GM23338 (cell line): Measurements from ENCODE around the gene SLC12A3. TPM values are rescaled to one million over a fixed set of nuclear protein-coding genes. Genes with fewer than 3 reads are reported as not detected.

Source experiments
- ATAC-seq: fragments of 200-7000 bp; cut with Tn5 transposase; 3 replicates; pipeline ENCODE4 v1.9.1; 2020
- DNase-seq: peaks from one replicate; pipeline ENCODE4 v3.0.0-alpha.2; 2015; ENCODE audit warnings: low spot score
- H2AFZ ChIP-seq: fragments of 200-600 bp; sonication (generic); 2 replicates; pipeline ENCODE4 v1.8.0; 2016; ENCODE audit warnings: antibody characterized with exemption, mild to moderate bottlenecking, moderate library complexity
- H3F3A ChIP-seq: fragments of 200-600 bp; sonication (generic); replicated peaks from 2 replicates; pipeline ENCODE4 v1.8.0; 2017; ENCODE audit warnings: antibody characterized with exemption, mixed run types, low read depth
- H3K27ac ChIP-seq: fragments of 200-600 bp; sonication (generic); 2 replicates; pipeline ENCODE4 v1.6.1; 2016; ENCODE audit warnings: low read depth
- H3K27me3 ChIP-seq: fragments of 200-600 bp; sonication (generic); 2 replicates; pipeline ENCODE4 v1.8.0; 2016; ENCODE audit warnings: mild to moderate bottlenecking, mixed run types, moderate library complexity; ENCODE audit not compliant: insufficient read depth
- H3K36me3 ChIP-seq: fragments of 200-600 bp; sonication (generic); 2 replicates; pipeline ENCODE4 v1.8.0; 2016; ENCODE audit warnings: mild to moderate bottlenecking; ENCODE audit not compliant: insufficient read depth
- H3K4me1 ChIP-seq: fragments of 200-600 bp; sonication (generic); 2 replicates; pipeline ENCODE4 v1.8.0; 2016; ENCODE audit warnings: mild to moderate bottlenecking, moderate library complexity; ENCODE audit not compliant: insufficient read depth
- H3K4me2 ChIP-seq: fragments of 200-600 bp; sonication (generic); 2 replicates; pipeline ENCODE4 v1.7.1; 2017; ENCODE audit warnings: mixed run types
- H3K4me3 ChIP-seq: fragments of 200-600 bp; sonication (generic); 2 replicates; pipeline ENCODE4 v1.6.1; 2016; ENCODE audit warnings: mixed run types
- H3K79me2 ChIP-seq: fragments of 200-600 bp; sonication (generic); replicated peaks from 2 replicates; pipeline ENCODE4 v1.8.0; 2017; ENCODE audit warnings: mild to moderate bottlenecking; ENCODE audit not compliant: insufficient read depth
- H3K9me2 ChIP-seq: fragments of 200-600 bp; sonication (generic); 2 replicates; pipeline ENCODE4 v1.8.0; 2017; ENCODE audit not compliant: insufficient read depth
- H4K20me1 ChIP-seq: fragments of 200-600 bp; sonication (generic); replicated peaks from 2 replicates; pipeline ENCODE4 v1.8.0; 2017; ENCODE audit warnings: mild to moderate bottlenecking; ENCODE audit not compliant: insufficient read depth
- H3K27ac Mint-ChIP-seq: 2 replicates; pipeline ENCODE4 v1.8.0; 2020; ENCODE audit warnings: inconsistent platforms, mild to moderate bottlenecking, moderate library complexity, mixed read lengths
- H3K27me3 Mint-ChIP-seq: 3 replicates; pipeline ENCODE4 v1.8.0; 2022; ENCODE audit warnings: low read depth, mild to moderate bottlenecking, moderate library complexity, mixed read lengths, inconsistent platforms; ENCODE audit not compliant: insufficient read depth, poor library complexity
- H3K36me3 Mint-ChIP-seq: 3 replicates; pipeline ENCODE4 v1.8.0; 2021; ENCODE audit warnings: low read depth, mild to moderate bottlenecking, inconsistent platforms, moderate library complexity, mixed read lengths
- H3K4me1 Mint-ChIP-seq: 3 replicates; pipeline ENCODE4 v1.8.0; 2020; ENCODE audit warnings: mild to moderate bottlenecking, inconsistent platforms, mixed read lengths
- H3K4me3 Mint-ChIP-seq: 3 replicates; pipeline ENCODE4 v1.8.0; 2021; ENCODE audit warnings: moderate library complexity, mild to moderate bottlenecking, inconsistent platforms, mixed read lengths
- H3K9me3 Mint-ChIP-seq: 3 replicates; pipeline ENCODE4 v1.8.0; 2020; ENCODE audit warnings: moderate library complexity, mild to moderate bottlenecking, inconsistent platforms, mixed read lengths
- CREB1 ChIP-seq: fragments of 250-450 bp; sonication (Bioruptor Pico); IDR thresholded peaks from 2 replicates; pipeline ENCODE4 v1.5.0; 2020; ENCODE audit warnings: low read depth, mild to moderate bottlenecking, moderate library complexity
- ETS1 ChIP-seq: IDR thresholded peaks from 2 replicates; pipeline ENCODE4 v1.6.1; 2016; ENCODE audit warnings: antibody characterized with exemption
- EZH2 ChIP-seq: fragments of 200-600 bp; sonication (generic); IDR thresholded peaks from one replicate; pipeline ENCODE4 v1.8.0; 2017; ENCODE audit warnings: antibody characterized with exemption, mild to moderate bottlenecking, low read depth; ENCODE audit not compliant: unreplicated experiment
- JUNB ChIP-seq: IDR thresholded peaks from one replicate; pipeline ENCODE4 v1.6.1; 2016; ENCODE audit warnings: antibody characterized with exemption; ENCODE audit not compliant: unreplicated experiment
- NANOG ChIP-seq: IDR thresholded peaks from 2 replicates; pipeline ENCODE4 v1.6.1; 2016; ENCODE audit warnings: antibody characterized with exemption, borderline replicate concordance
- POLR2AphosphoS5 ChIP-seq: IDR thresholded peaks from 2 replicates; pipeline ENCODE4 v1.6.1; 2016; ENCODE audit warnings: antibody characterized with exemption, low read depth
- REST ChIP-seq: IDR thresholded peaks from one replicate; pipeline ENCODE4 v1.6.1; 2018; ENCODE audit warnings: antibody characterized with exemption; ENCODE audit not compliant: unreplicated experiment
- STAT1 ChIP-seq: IDR thresholded peaks from one replicate; pipeline ENCODE4 v1.6.1; 2016; ENCODE audit warnings: antibody characterized with exemption; ENCODE audit not compliant: unreplicated experiment
- ZNF114 ChIP-seq: fragments of 250-450 bp; sonication (Bioruptor Pico); IDR thresholded peaks from 2 replicates; pipeline ENCODE4 v1.5.0; 2020; ENCODE audit warnings: mild to moderate bottlenecking, moderate library complexity
- ZNF331 ChIP-seq: fragments of 250-450 bp; sonication (Bioruptor Pico); IDR thresholded peaks from 2 replicates; pipeline ENCODE4 v1.5.0; 2020; ENCODE audit warnings: low read depth, mild to moderate bottlenecking, moderate library complexity
- polyA plus RNA-seq: library from polyadenylated mRNA; unstranded; fragments of >200 nt; fragmentation: Nextera tagmentation; extraction: Ambion mirVana; gene quantifications from 2 replicates; pipeline ENCODE4 v1.2.1, GENCODE V29; 2016
- total RNA-seq: library from RNA; depleted of rRNA; stranded (reverse); fragments of >200 nt; shearing (Covaris generic); gene quantifications from 2 replicates; pipeline ENCODE4 v1.2.3, GENCODE V29; 2014

SLC12A3 gene
- total and polyA plus RNA-seq, 2 experiments from 2014 or later = not detected

GRCh38 chr16:56946767-56947603, 82.0 kb downstream of the SLC12A3 start:
- DNase-seq (no peak), ATAC-seq (no peak)
- Mint-ChIP-seq H3K4me3 (no peak overlapping the region), H3K36me3 (peaks cover 32% of the 10 kb centered on the region), H3K4me1 (peaks cover 13% of the 10 kb centered on the region), H3K9me3 (no peaks in the 10 kb centered on the region), H3K27me3 (peaks cover 14% of the 10 kb centered on the region), H3K27ac (peak overlapping the region; percentile 50; the same call in 1 of the 2 replicates)
- H3K4me1 ChIP-seq = no peaks in the 10 kb centered on the region
- no peak for TF ChIP-seq ZNF331
- no peaks in the 10 kb centered on the region for H3K79me2 ChIP-seq
- H3K9me2 ChIP-seq = no peaks in the 10 kb centered on the region
- no peaks in the 10 kb centered on the region for H3K27me3 ChIP-seq
- H2AFZ ChIP-seq = no peak overlapping the region
- H3K36me3 ChIP-seq = peaks cover 21% of the 10 kb centered on the region
- peaks cover 5% of the 10 kb centered on the region; the same call in 1 of the 2 replicates for H4K20me1 ChIP-seq
- no peaks in the 10 kb centered on the region for H3F3A ChIP-seq
- peak overlapping the region; percentile 63; the same call in 1 of the 2 replicates for H3K27ac ChIP-seq
- H3K4me3 ChIP-seq = no peak overlapping the region
- H3K4me2 ChIP-seq = no peak overlapping the region

GRCh38 chr16:56947604-56947995, 82.6 kb downstream of the SLC12A3 start:
- no peaks in the 10 kb centered on the region for H3K27me3 ChIP-seq
- no peak for TF ChIP-seq REST
- peaks cover 14% of the 10 kb centered on the region for H3K27me3 Mint-ChIP-seq
- no peaks in the 10 kb centered on the region for H3K4me1 ChIP-seq
- H3F3A ChIP-seq = no peaks in the 10 kb centered on the region
- no peaks in the 10 kb centered on the region for H3K9me2 ChIP-seq
- peaks cover 13% of the 10 kb centered on the region for H3K4me1 Mint-ChIP-seq
- H4K20me1 ChIP-seq = peaks cover 5% of the 10 kb centered on the region; the same call in 1 of the 2 replicates
- H3K36me3 ChIP-seq = peaks cover 15% of the 10 kb centered on the region
- H3K27ac Mint-ChIP-seq = 0 out of 2 replicates have a peak overlapping the region, but pooled peaks have one; percentile 16
- no peak overlapping the region for H3K4me3 ChIP-seq
- no peak overlapping the region for H3K4me2 ChIP-seq
- H3K27ac ChIP-seq = peak overlapping the region; percentile 50
- no peak overlapping the region for H3K4me3 Mint-ChIP-seq
- no peak for ATAC-seq
- H3K79me2 ChIP-seq = no peaks in the 10 kb centered on the region
- no peak overlapping the region for H2AFZ ChIP-seq
- peaks cover 26% of the 10 kb centered on the region for H3K36me3 Mint-ChIP-seq
- no peak for DNase-seq
- H3K9me3 Mint-ChIP-seq = no peaks in the 10 kb centered on the region

GRCh38 chr16:56948234-56948633, 83.2 kb downstream of the SLC12A3 start:
- H2AFZ ChIP-seq = no peak overlapping the region
- peaks cover 11% of the 10 kb centered on the region for H3K36me3 ChIP-seq
- no peak overlapping the region for H3K4me3 ChIP-seq
- H3K27ac ChIP-seq = 0 out of 2 replicates have a peak overlapping the region, but pooled peaks have one; percentile 6
- 0 out of 2 replicates have a peak, but pooled peaks cover 1% of the 10 kb centered on the region for H4K20me1 ChIP-seq
- Mint-ChIP-seq H3K9me3 (no peaks in the 10 kb centered on the region), H3K4me3 (no peak overlapping the region), H3K4me1 (peaks cover 13% of the 10 kb centered on the region), H3K27ac (no peak overlapping the region), H3K36me3 (peaks cover 19% of the 10 kb centered on the region; the same call in 2 of the 3 replicates), H3K27me3 (peaks cover 14% of the 10 kb centered on the region)
- ATAC-seq (no peak), DNase-seq (no peak)
- H3F3A ChIP-seq = no peaks in the 10 kb centered on the region
- H3K79me2 ChIP-seq = no peaks in the 10 kb centered on the region
- no peak for TF ChIP-seq STAT1
- TF ChIP-seq CREB1 (CRISPR knock-in tag) = no peak
- no peak for TF ChIP-seq ETS1
- TF ChIP-seq EZH2 = no peak
- no peak for TF ChIP-seq JUNB
- no peak for TF ChIP-seq ZNF331
- TF ChIP-seq NANOG = no peak
- TF ChIP-seq ZNF114 = no peak
- no peak for TF ChIP-seq REST
- TF ChIP-seq POLR2AphosphoS5 = no peak
- H3K4me2 ChIP-seq = no peak overlapping the region
- H3K27me3 ChIP-seq = no peaks in the 10 kb centered on the region
- no peaks in the 10 kb centered on the region for H3K4me1 ChIP-seq
- H3K9me2 ChIP-seq = no peaks in the 10 kb centered on the region
